ENCODE results near the gene DCAF15. TPM values are rescaled to one million over a fixed set of nuclear protein-coding genes. Genes with fewer than 3 reads are reported as not detected.

Gene DCAF15
- total RNA-seq, 2 experiments from 2014 or later, result 67.7 to 70.6 TPM

GRCh38 chr19:14004619-14005348 lies 52.5 kb downstream of the DCAF15 start:
- H3K27me3 Mint-ChIP-seq (ENCODE audit: low read depth), result no peaks in the 10 kb centered on the region
- peak overlapping the region; percentile 73 for H3K4me3 Mint-ChIP-seq
- peak; percentile 18 for DNase-seq
- H3K27ac Mint-ChIP-seq, result peak overlapping the region; percentile 88
- H3K36me3 Mint-ChIP-seq (ENCODE audit: low read depth), result peaks cover 4% of the 10 kb centered on the region
- intact Hi-C loops (cut with micrococcal nuclease), result loop anchor here (5.0 kb wide), 2 partner anchors 363 to 847 kb away; no protein-coding TSS in a partner anchor
- no peaks in the 10 kb centered on the region for H3K9me3 Mint-ChIP-seq
- CTCF ChIA-PET, result interaction anchor here (0.6 to 3.1 kb wide), 4 partner anchors 14 to 83 kb away, joined by 3 to 10 read pairs (median 4); partner anchors contain the start of gene IL27RA
- peaks cover 49% of the 10 kb centered on the region for H3K4me1 Mint-ChIP-seq (ENCODE audit: low read depth)

GRCh38 chr19:14005349-14006084 lies 53.2 kb downstream of the DCAF15 start:
- peaks cover 44% of the 10 kb centered on the region for H3K4me1 Mint-ChIP-seq (ENCODE audit: low read depth)
- peak overlapping the region; percentile 88 for H3K27ac Mint-ChIP-seq
- CTCF ChIA-PET, result interaction anchor here (0.6 to 3.1 kb wide), 6 partner anchors 14 to 102 kb away, joined by 3 to 10 read pairs (median 4); partner anchors contain the start of gene IL27RA

GRCh38 chr19:14006085-14006765 lies 53.9 kb downstream of the DCAF15 start, which contains the start of gene RFX1:
Gene RFX1, minus strand, starts transcription at chr19:14006320. Its CDS starts 12,477 bp downstream, at chr19:13993843.
- H3K36me3 Mint-ChIP-seq (ENCODE audit: low read depth), result no peaks in the 10 kb centered on the region
- intact Hi-C loops (cut with micrococcal nuclease), result loop anchor here (1.0 to 5.0 kb wide), 6 partner anchors 20 to 361 kb away; partner anchors contain the start of gene DCAF15
- peaks cover 40% of the 10 kb centered on the region for H3K4me1 Mint-ChIP-seq (ENCODE audit: low read depth)
- DNase-seq, result peak; percentile 100
- CTCF ChIA-PET, result interaction anchor here (0.6 to 1.7 kb wide), 4 partner anchors 13 to 103 kb away, joined by 3 to 4 read pairs (median 4); no protein-coding TSS in a partner anchor
- peak within 1 kb of the TSS; percentile 90 for H3K4me3 Mint-ChIP-seq
- peak within 1 kb of the TSS; percentile 96 for H3K27ac Mint-ChIP-seq
- H3K27me3 Mint-ChIP-seq (ENCODE audit: low read depth), result no peaks in the 10 kb centered on the region
- no peaks in the 10 kb centered on the region for H3K9me3 Mint-ChIP-seq

More at GRCh38 chr19:14005349-14006084, 53.2 kb downstream of the DCAF15 start:
- DNase-seq, result peak; percentile 91
- H3K9me3 Mint-ChIP-seq, result no peaks in the 10 kb centered on the region
- H3K27me3 Mint-ChIP-seq (ENCODE audit: low read depth), result no peaks in the 10 kb centered on the region
- intact Hi-C loops (cut with micrococcal nuclease), result loop anchor here (1.0 to 5.0 kb wide), 6 partner anchors 19 to 362 kb away; partner anchors contain the start of gene DCAF15
- H3K36me3 Mint-ChIP-seq (ENCODE audit: low read depth), result peaks cover 2% of the 10 kb centered on the region
- H3K4me3 Mint-ChIP-seq, result peak overlapping the region; percentile 90

- CTCF ChIA-PET, result interaction anchor here (1.1 to 1.7 kb wide), 3 partner anchors 12 to 104 kb away, joined by 4 read pairs; no protein-coding TSS in a partner anchor
- H3K27me3 Mint-ChIP-seq (ENCODE audit: low read depth), result no peaks in the 10 kb centered on the region
These were observed 54.7 kb downstream of the DCAF15 start for GRCh38 chr19:14006766-14007562.

More at GRCh38 chr19:14006766-14007562, 54.7 kb downstream of the DCAF15 start:
- intact Hi-C loops (cut with micrococcal nuclease), result loop anchor here (1.0 to 5.0 kb wide), 6 partner anchors 21 to 360 kb away; partner anchors contain the start of gene DCAF15
- Mint-ChIP-seq H3K9me3 (no peaks in the 10 kb centered on the region), H3K27ac (peak overlapping the region; percentile 96), H3K4me3 (peak overlapping the region; percentile 90), H3K4me1 (ENCODE audit: low read depth) (peaks cover 32% of the 10 kb centered on the region), H3K36me3 (ENCODE audit: low read depth) (no peaks in the 10 kb centered on the region)
- no peak for DNase-seq

Other genes starting within 250 kb of the DCAF15 start
- gene MRI1, start 188.0 kb upstream of the DCAF15 start, total RNA-seq, result 10 to 100 TPM; 14.0 to 14.8 TPM
- 100 to 1,000 TPM; 116 to 132 TPM for gene C19orf53, start 178.1 kb upstream of the DCAF15 start, total RNA-seq
- gene ZSWIM4, start 157.1 kb upstream of the DCAF15 start, total RNA-seq, result 1 to 10 TPM; 6.7 to 7.1 TPM
- under 1 TPM; 0.55 to 0.74 TPM for gene NANOS3, start 75.4 kb upstream of the DCAF15 start, total RNA-seq
- 1 to 10 TPM; 5.8 to 5.9 TPM for gene BRME1, start 46.4 kb upstream of the DCAF15 start, total RNA-seq
- 10 to 100 TPM; 27.4 to 28.6 TPM for gene CC2D1A, start 46.3 kb upstream of the DCAF15 start, total RNA-seq
- under 1 TPM in 1 of 2 experiments, not detected in 1; 0.29 TPM for gene PODNL1, start 14.1 kb upstream of the DCAF15 start, total RNA-seq
- gene RFX1, start 53.8 kb downstream of the DCAF15 start, total RNA-seq, result 10 to 100 TPM; 13.8 to 14.0 TPM
- gene RLN3, start 75.6 kb downstream of the DCAF15 start, total RNA-seq, result not detected
- gene IL27RA, start 79.3 kb downstream of the DCAF15 start, total RNA-seq, result 10 to 100 TPM; 59.3 to 59.4 TPM
- gene PALM3, start 109.6 kb downstream of the DCAF15 start, total RNA-seq, result not detected
- under 1 TPM; 0.45 to 0.96 TPM for gene MISP3, start 120.3 kb downstream of the DCAF15 start, total RNA-seq
- gene C19orf67, start 133.3 kb downstream of the DCAF15 start, total RNA-seq, result not detected
- gene SAMD1, start 138.2 kb downstream of the DCAF15 start, total RNA-seq, result 10 to 100 TPM; 50.9 to 53.0 TPM
- 10 to 100 TPM; 48.2 to 60.0 TPM for gene PRKACA, start 165.3 kb downstream of the DCAF15 start, total RNA-seq
- gene ASF1B, start 184.1 kb downstream of the DCAF15 start, total RNA-seq, result 10 to 100 TPM; 54.7 to 56.6 TPM